Smooth muscle cell (in vitro differentiated cells): ENCODE data around the gene PTGS2. TPM values are rescaled to one million over a fixed set of nuclear protein-coding genes. Genes with fewer than 3 reads are reported as not detected.
"Not testable (repeated sequence)": the region's sequence is repeated elsewhere in the genome, so short reads cannot be mapped to it uniquely, and the experiment has no call there.

Experiments
- DNase-seq: peaks from one replicate; lab custom pipeline; 2025; ENCODE audit not compliant: unreplicated experiment; lab: John Stamatoyannopoulos, UW
- H2AFZ ChIP-seq: fragments of 200-600 bp; sonication (generic); 2 replicates; pipeline ENCODE4 v1.6.0; 2016; ENCODE audit warnings: antibody characterized with exemption, low read depth, mild to moderate bottlenecking
- H3F3A ChIP-seq: fragments of 200-600 bp; sonication (generic); 2 replicates; pipeline ENCODE4 v1.6.0; 2017; ENCODE audit warnings: antibody characterized with exemption, low read depth
- H3K27ac ChIP-seq: fragments of 200-600 bp; sonication (generic); 2 replicates; pipeline ENCODE4 v1.5.1; 2016; ENCODE audit warnings: low read depth, mild to moderate bottlenecking
- H3K27me3 ChIP-seq: fragments of 200-600 bp; sonication (generic); 2 replicates; pipeline ENCODE4 v1.6.1; 2016; ENCODE audit warnings: low read depth, mild to moderate bottlenecking
- H3K36me3 ChIP-seq: fragments of 200-600 bp; sonication (generic); 2 replicates; pipeline ENCODE4 v1.5.1; 2016; ENCODE audit warnings: low read depth
- H3K4me1 ChIP-seq: fragments of 200-600 bp; sonication (generic); 2 replicates; pipeline ENCODE4 v1.5.1; 2016; ENCODE audit warnings: low read depth
- H3K4me2 ChIP-seq: fragments of 200-600 bp; sonication (generic); 2 replicates; pipeline ENCODE4 v1.6.0; 2016; ENCODE audit warnings: mild to moderate bottlenecking
- H3K4me3 ChIP-seq: fragments of 200-600 bp; sonication (generic); 2 replicates; pipeline ENCODE4 v1.5.1; 2016; ENCODE audit warnings: mild to moderate bottlenecking
- H3K79me2 ChIP-seq: fragments of 200-600 bp; sonication (generic); 2 replicates; pipeline ENCODE4 v1.6.0; 2016; ENCODE audit warnings: low read depth, mild to moderate bottlenecking
- H3K9ac ChIP-seq: fragments of 200-600 bp; sonication (generic); 2 replicates; pipeline ENCODE4 v1.6.0; 2016; ENCODE audit warnings: low read depth
- H3K9me3 ChIP-seq: fragments of 200-600 bp; sonication (generic); replicated peaks from 2 replicates; pipeline ENCODE4 v1.5.1; 2016; ENCODE audit warnings: low read depth
- H4K20me1 ChIP-seq: fragments of 200-600 bp; sonication (generic); 2 replicates; pipeline ENCODE4 v1.6.0; 2016; ENCODE audit warnings: low read depth
- CTCF ChIP-seq: fragments of 200-600 bp; sonication (generic); IDR thresholded peaks from 2 replicates; pipeline ENCODE4 v1.5.1; 2017; ENCODE audit warnings: borderline replicate concordance, mild to moderate bottlenecking, antibody characterized with exemption; ENCODE audit not compliant: insufficient read depth, poor library complexity, severe bottlenecking
- WGBS: methylation state at CpG from one replicate; pipeline ENCODE4 v1.1.7; 2016; ENCODE audit warnings: low lambda C conversion rate; 5-methylcytosine and 5-hydroxymethylcytosine counted together
- polyA plus RNA-seq: library from polyadenylated mRNA; unstranded; fragments of >200 nt; fragmentation: Nextera tagmentation; extraction: Ambion mirVana; gene quantifications from 2 replicates; pipeline ENCODE4 v1.2.1, GENCODE V29; 2016
- total RNA-seq: library from RNA; depleted of rRNA; stranded (reverse); fragments of >200 nt; gene quantifications from 2 replicates; pipeline ENCODE4 v1.2.3, GENCODE V29; 2014

Gene PTGS2
- total and polyA plus RNA-seq, 2 experiments from 2014 or later, result 37.2 to 148 TPM

- TF ChIP-seq CTCF, result no peak
- Histone ChIP-seq H3K27ac (no peak overlapping the region), H4K20me1 (no peaks in the 10 kb centered on the region), H3K9me3 (no peaks in the 10 kb centered on the region), H3K79me2 (no peaks in the 10 kb centered on the region), H3K36me3 (no peaks in the 10 kb centered on the region), H2AFZ (no peak overlapping the region), H3K4me1 (no peaks in the 10 kb centered on the region), H3K4me3 (no peak overlapping the region), H3K9ac (no peak overlapping the region), H3K27me3 (no peaks in the 10 kb centered on the region), H3K4me2 (no peak overlapping the region), H3F3A (no peaks in the 10 kb centered on the region)
- 89% methylated on average over 3 of the region's 3 CpGs for WGBS
- DNase-seq, result no peak
Measured at GRCh38 chr1:186655876-186656275, 24.3 kb downstream of the PTGS2 start.

GRCh38 chr1:186654741-186655140 is 25.5 kb downstream of the PTGS2 start:
- DNase-seq, result no peak
- no peaks in the 10 kb centered on the region for H3F3A ChIP-seq

GRCh38 chr1:186653312-186653711 is 26.9 kb downstream of the PTGS2 start:
- no peaks in the 10 kb centered on the region for H3K9me3 ChIP-seq
- DNase-seq, result no peak
- no peak for TF ChIP-seq CTCF
- H3F3A ChIP-seq, result no peaks in the 10 kb centered on the region
- H3K4me3 ChIP-seq, result no peak overlapping the region
- no peaks in the 10 kb centered on the region for H4K20me1 ChIP-seq
- H3K4me2 ChIP-seq, result no peak overlapping the region
- no peaks in the 10 kb centered on the region for H3K79me2 ChIP-seq
- 100% methylated on average over 2 of the region's 2 CpGs for WGBS
- no peaks in the 10 kb centered on the region for H3K36me3 ChIP-seq
- H3K27ac ChIP-seq, result no peak overlapping the region
- no peak overlapping the region for H2AFZ ChIP-seq
- no peaks in the 10 kb centered on the region for H3K27me3 ChIP-seq
- no peaks in the 10 kb centered on the region for H3K4me1 ChIP-seq
- H3K9ac ChIP-seq, result no peak overlapping the region

More at GRCh38 chr1:186654741-186655140, 25.5 kb downstream of the PTGS2 start:
- TF ChIP-seq CTCF, result no peak
- Histone ChIP-seq H3K4me2 (no peak overlapping the region), H3K9ac (no peak overlapping the region), H3K36me3 (no peaks in the 10 kb centered on the region), H2AFZ (no peak overlapping the region), H3K79me2 (no peaks in the 10 kb centered on the region), H3K27ac (no peak overlapping the region), H3K4me3 (no peak overlapping the region), H4K20me1 (no peaks in the 10 kb centered on the region), H3K4me1 (no peaks in the 10 kb centered on the region), H3K9me3 (no peaks in the 10 kb centered on the region), H3K27me3 (no peaks in the 10 kb centered on the region)
- 84% methylated on average over 3 of the region's 3 CpGs for WGBS

- Histone ChIP-seq H3K27ac (no peak overlapping the region), H3K9me3 (no peaks in the 10 kb centered on the region), H3K27me3 (no peaks in the 10 kb centered on the region), H3K36me3 (no peaks in the 10 kb centered on the region), H3K4me3 (no peak overlapping the region), H3F3A (no peaks in the 10 kb centered on the region), H3K4me2 (no peak overlapping the region), H3K79me2 (no peaks in the 10 kb centered on the region), H3K9ac (no peak overlapping the region), H2AFZ (no peak overlapping the region), H3K4me1 (no peaks in the 10 kb centered on the region), H4K20me1 (no peaks in the 10 kb centered on the region)
- DNase-seq, result no peak
- WGBS, result 61% methylated on average over 4 of the region's 4 CpGs
- TF ChIP-seq CTCF, result no peak
Measured at GRCh38 chr1:186648613-186649012, 31.6 kb downstream of the PTGS2 start.

- H2AFZ ChIP-seq, DNase-seq, H3K9me3 ChIP-seq, H3K36me3 ChIP-seq, H3K27ac ChIP-seq, H3K4me2 ChIP-seq, H3F3A ChIP-seq, H4K20me1 ChIP-seq, H3K4me3 ChIP-seq, H3K4me1 ChIP-seq, H3K79me2 ChIP-seq, H3K27me3 ChIP-seq, H3K9ac ChIP-seq: not testable (repeated sequence)
- WGBS, result 99% methylated on average over 4 of the region's 4 CpGs
Measured at GRCh38 chr1:186647985-186648384, 32.2 kb downstream of the PTGS2 start.
